Subcutaneous adipose tissue (tissue), 4 donors: ENCODE results near the gene LRCOL1. TPM values are rescaled to one million over a fixed set of nuclear protein-coding genes. Genes with fewer than 3 reads are reported as not detected.

Experiments
- total RNA-seq, 4 donors: library from RNA; depleted of rRNA; stranded (reverse); fragments of >200 nt; gene quantifications; one replicate each; pipeline ENCODE4 v1.1.0, GENCODE V29; 2016
- TF ChIP-seq, protein P1 (sequence below): fragments of 450-650 bp; IDR thresholded peaks from one replicate; pipeline ENCODE4 v1.5.1; 2016; ENCODE audit warnings: low read depth, mild to moderate bottlenecking, control low read depth, antibody characterized with exemption, moderate library complexity

The LRCOL1 gene
- total RNA-seq, 4 donors from 2014 or later: 2.1 TPM; not detected in 3

- TF ChIP-seq, protein P1, sequence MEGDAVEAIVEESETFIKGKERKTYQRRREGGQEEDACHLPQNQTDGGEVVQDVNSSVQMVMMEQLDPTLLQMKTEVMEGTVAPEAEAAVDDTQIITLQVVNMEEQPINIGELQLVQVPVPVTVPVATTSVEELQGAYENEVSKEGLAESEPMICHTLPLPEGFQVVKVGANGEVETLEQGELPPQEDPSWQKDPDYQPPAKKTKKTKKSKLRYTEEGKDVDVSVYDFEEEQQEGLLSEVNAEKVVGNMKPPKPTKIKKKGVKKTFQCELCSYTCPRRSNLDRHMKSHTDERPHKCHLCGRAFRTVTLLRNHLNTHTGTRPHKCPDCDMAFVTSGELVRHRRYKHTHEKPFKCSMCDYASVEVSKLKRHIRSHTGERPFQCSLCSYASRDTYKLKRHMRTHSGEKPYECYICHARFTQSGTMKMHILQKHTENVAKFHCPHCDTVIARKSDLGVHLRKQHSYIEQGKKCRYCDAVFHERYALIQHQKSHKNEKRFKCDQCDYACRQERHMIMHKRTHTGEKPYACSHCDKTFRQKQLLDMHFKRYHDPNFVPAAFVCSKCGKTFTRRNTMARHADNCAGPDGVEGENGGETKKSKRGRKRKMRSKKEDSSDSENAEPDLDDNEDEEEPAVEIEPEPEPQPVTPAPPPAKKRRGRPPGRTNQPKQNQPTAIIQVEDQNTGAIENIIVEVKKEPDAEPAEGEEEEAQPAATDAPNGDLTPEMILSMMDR: no peak
These were observed 21.3 kb downstream of the LRCOL1 start for GRCh38 chr12:132588821-132589669.

- TF ChIP-seq, protein P1: no peak
These were observed 22.1 kb downstream of the LRCOL1 start for GRCh38 chr12:132588319-132588718.

GRCh38 chr12:132587781-132588180, 22.6 kb downstream of the LRCOL1 start:
- TF ChIP-seq, protein P1: no peak

DNA sequence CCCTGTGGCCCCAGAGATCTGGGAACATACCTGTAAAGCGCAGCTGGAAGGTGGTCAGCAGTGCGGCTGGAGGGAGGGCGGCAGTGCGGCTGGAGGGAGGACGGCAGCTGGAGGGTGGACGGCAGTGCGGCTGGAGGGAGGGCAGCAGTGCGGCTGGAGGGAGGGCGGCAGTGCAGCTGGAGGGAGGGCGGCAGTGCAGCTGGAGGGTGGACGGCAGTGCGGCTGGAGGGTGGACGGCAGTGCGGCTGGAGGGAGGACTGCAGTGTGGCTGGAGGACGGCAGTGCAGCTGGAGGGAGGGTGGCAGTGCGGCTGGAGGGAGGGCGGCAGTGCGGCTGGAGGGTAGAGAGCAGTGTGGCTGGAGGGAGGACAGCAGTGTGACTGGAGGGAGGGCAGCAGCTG, 23.5 kb downstream of the LRCOL1 start:
- TF ChIP-seq, protein P1: no peak

- TF ChIP-seq, protein P1: no peak
These were observed 25.2 kb downstream of the LRCOL1 start for GRCh38 chr12:132585177-132585576.

DNA sequence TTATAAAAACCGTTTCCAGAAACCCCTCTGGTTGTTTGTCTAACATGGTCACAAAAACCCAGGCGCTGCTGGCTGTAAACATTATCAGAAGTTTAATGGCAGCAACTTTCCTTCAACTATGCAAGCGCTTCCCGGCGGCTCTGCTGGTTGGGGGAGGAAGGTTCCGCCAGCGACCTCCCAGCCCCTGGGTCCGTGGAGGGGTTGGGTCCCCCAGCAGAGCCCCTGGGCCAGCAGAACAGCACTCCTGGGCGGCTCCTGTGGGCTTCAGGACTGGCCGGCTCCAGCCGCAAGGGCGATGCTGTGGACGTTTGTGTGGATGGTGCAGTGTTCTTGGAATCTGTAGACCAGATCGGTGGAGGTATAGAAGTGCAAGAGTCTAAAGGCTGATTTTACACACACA, 26.0 kb downstream of the LRCOL1 start:
- TF ChIP-seq, protein P1: no peak

- TF ChIP-seq, protein P1: no peak
These were observed 26.6 kb downstream of the LRCOL1 start for GRCh38 chr12:132583736-132584135.
